Keratinocyte (primary cell): ENCODE measurements around the gene EIF2S2. TPM values are rescaled to one million over a fixed set of nuclear protein-coding genes. Genes with fewer than 3 reads are reported as not detected.

Experiments
- DNase-seq: peaks from one replicate; pipeline ENCODE4 v3.0.0-alpha.2; 2011; ENCODE audit warnings: low read depth, missing footprints, low spot score
- FAIRE-seq: peaks from 2 replicates; lab custom pipeline; 2011; peaks lifted over from hg19 to GRCh38; lab: Jason Lieb, UNC
- H2AFZ ChIP-seq: 2 replicates; pipeline ENCODE4 v1.6.0; 2012; ENCODE audit warnings: low read length, control low read depth, inconsistent platforms; ENCODE audit not compliant: control insufficient read depth
- H3K27ac ChIP-seq: 2 replicates; pipeline ENCODE4 v1.5.1; 2011; ENCODE audit warnings: low read length; ENCODE audit not compliant: control insufficient read depth, insufficient read depth
- H3K27me3 ChIP-seq: 3 replicates; pipeline ENCODE4 v1.6.0; 2011; ENCODE audit warnings: low read length; ENCODE audit not compliant: control insufficient read depth, insufficient read depth; ENCODE audit errors: extremely low read depth
- H3K36me3 ChIP-seq, 2 experiments: 2 replicates in 1 of 2; 3 replicates in 1 of 2; pipeline ENCODE4 v1.5.1; 2011; ENCODE audit warnings: low read length in 2 of 2, mild to moderate bottlenecking in 1 of 2; ENCODE audit not compliant: control insufficient read depth in 2 of 2, insufficient read depth in 2 of 2; ENCODE audit errors: extremely low read depth in 1 of 2
- H3K4me1 ChIP-seq: 3 replicates; pipeline ENCODE4 v1.5.1; 2011; ENCODE audit warnings: low read length; ENCODE audit not compliant: control insufficient read depth, insufficient read depth; ENCODE audit errors: extremely low read depth
- H3K4me2 ChIP-seq: 3 replicates; pipeline ENCODE4 v1.6.0; 2011; ENCODE audit warnings: low read depth, low read length; ENCODE audit not compliant: control insufficient read depth, insufficient read depth; ENCODE audit errors: extremely low read depth
- H3K4me3 ChIP-seq, 3 experiments: fragments of 200-600 bp in 1 of 3; sonication (generic) in 1 of 3; 2 replicates in 2 of 3; 3 replicates in 1 of 3; pipeline ENCODE4 v1.5.1; 2011 to 2016; ENCODE audit warnings: low read length in 3 of 3, mild to moderate bottlenecking in 3 of 3, control low read depth in 2 of 3, inconsistent platforms in 1 of 3, low read depth in 1 of 3, mixed read lengths in 1 of 3, mixed run types in 1 of 3, moderate library complexity in 1 of 3; ENCODE audit not compliant: control insufficient read depth in 2 of 3, insufficient read depth in 2 of 3; ENCODE audit errors: extremely low read depth in 1 of 3
- H3K79me2 ChIP-seq: 2 replicates; pipeline ENCODE4 v1.6.0; 2012; ENCODE audit warnings: low read length; ENCODE audit not compliant: control insufficient read depth, insufficient read depth
- H3K9ac ChIP-seq: 3 replicates; pipeline ENCODE4 v1.6.0; 2011; ENCODE audit warnings: low read length; ENCODE audit not compliant: control insufficient read depth, insufficient read depth; ENCODE audit errors: extremely low read depth
- H3K9me1 ChIP-seq: 3 replicates; pipeline ENCODE4 v1.6.0; 2011; ENCODE audit warnings: low read length; ENCODE audit not compliant: control insufficient read depth, insufficient read depth; ENCODE audit errors: extremely low read depth
- H3K9me3 ChIP-seq: 2 replicates; pipeline ENCODE4 v1.5.1; 2012; ENCODE audit warnings: low read depth, low read length; ENCODE audit not compliant: control insufficient read depth
- H4K20me1 ChIP-seq: 3 replicates; pipeline ENCODE4 v1.6.0; 2011; ENCODE audit warnings: low read length; ENCODE audit not compliant: control insufficient read depth, insufficient read depth; ENCODE audit errors: extremely low read depth
- EZH2 ChIP-seq: IDR thresholded peaks from one replicate; pipeline ENCODE4 v1.6.1; 2012; ENCODE audit warnings: inconsistent platforms, mild to moderate bottlenecking, low read length, moderate library complexity
- dilution Hi-C: fragments of 300-500 bp; cut with MboI; formaldehyde crosslinking; loops from one replicate; pipeline ENCODE4 v1.7.0; 2020; ENCODE audit warnings: low sequenced_read_pairs; ENCODE audit not compliant: extremely low pct_ligation_motif_present
- polyA plus RNA-seq, 5 experiments: library from polyadenylated mRNA; depleted of rRNA in 3 of 5; stranded (reverse) in 3 of 5; stranded (forward) in 1 of 5; unstranded in 1 of 5; fragments of >200 nt; gene quantifications; 1 replicate in 1 of 5; 2 replicates in 3 of 5; 3 replicates in 1 of 5; pipeline versions ENCODE4 v1.2.1 to v1.2.3, GENCODE V29; 2011 to 2012; ENCODE audit warnings: missing spikeins in 2 of 5, low read depth in 1 of 5, low replicate concordance in 1 of 5
- TF ChIP-seq, protein P1 (sequence below), 3 experiments: IDR thresholded peaks in 1 of 3; conservative IDR thresholded peaks in 1 of 3; optimal IDR thresholded peaks in 1 of 3; 2 replicates in 2 of 3; 3 replicates in 1 of 3; pipeline versions ENCODE3 to v1.5.1; 2011; ENCODE audit warnings: low read length in 3 of 3, mild to moderate bottlenecking in 3 of 3, moderate library complexity in 2 of 3, control low read depth in 1 of 3, inconsistent platforms in 1 of 3; ENCODE audit not compliant: insufficient read depth in 2 of 3; ENCODE audit errors: extremely low read depth in 1 of 3

Gene EIF2S2
- polyA plus RNA-seq, 1 donor (not counting 4 experiments of a cell fraction or from before 2014, with no cell fraction given): 131 TPM

DNA sequence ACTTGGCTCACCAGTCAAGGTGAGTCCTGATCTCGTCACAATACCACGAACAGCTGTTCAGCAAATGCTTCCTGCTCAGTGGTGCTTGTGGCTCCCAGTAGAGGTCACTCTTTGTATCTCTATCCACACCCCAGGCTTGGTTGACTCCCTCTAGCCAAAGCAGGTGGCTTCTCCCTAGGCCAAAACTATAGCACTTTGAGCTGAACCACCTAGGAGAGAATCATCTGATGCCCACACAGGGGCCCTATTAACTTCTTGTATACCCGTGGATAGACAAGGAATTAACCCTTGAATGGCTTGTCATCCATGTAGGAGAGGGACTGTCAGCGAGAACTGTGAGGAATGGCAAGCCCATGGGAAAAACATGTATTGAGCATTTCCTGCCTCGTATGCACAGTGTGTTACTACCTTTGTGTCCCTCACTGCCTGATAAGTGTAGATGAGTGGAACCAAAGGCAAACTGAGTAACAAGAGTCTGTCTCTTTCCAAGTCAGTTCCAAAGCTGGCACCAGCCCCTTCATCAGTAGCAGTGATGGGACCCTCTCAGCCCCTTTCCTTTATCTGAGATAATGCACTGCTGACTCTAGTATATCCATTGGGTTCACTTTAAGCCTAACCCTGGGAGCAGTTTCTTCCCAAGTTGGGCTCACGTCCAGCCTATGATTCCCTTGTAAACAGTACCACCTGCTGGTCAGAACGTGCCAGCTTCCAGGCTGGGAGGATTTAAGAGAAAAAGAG is 42.5 kb downstream of the EIF2S2 start:
- TF ChIP-seq, protein P1, sequence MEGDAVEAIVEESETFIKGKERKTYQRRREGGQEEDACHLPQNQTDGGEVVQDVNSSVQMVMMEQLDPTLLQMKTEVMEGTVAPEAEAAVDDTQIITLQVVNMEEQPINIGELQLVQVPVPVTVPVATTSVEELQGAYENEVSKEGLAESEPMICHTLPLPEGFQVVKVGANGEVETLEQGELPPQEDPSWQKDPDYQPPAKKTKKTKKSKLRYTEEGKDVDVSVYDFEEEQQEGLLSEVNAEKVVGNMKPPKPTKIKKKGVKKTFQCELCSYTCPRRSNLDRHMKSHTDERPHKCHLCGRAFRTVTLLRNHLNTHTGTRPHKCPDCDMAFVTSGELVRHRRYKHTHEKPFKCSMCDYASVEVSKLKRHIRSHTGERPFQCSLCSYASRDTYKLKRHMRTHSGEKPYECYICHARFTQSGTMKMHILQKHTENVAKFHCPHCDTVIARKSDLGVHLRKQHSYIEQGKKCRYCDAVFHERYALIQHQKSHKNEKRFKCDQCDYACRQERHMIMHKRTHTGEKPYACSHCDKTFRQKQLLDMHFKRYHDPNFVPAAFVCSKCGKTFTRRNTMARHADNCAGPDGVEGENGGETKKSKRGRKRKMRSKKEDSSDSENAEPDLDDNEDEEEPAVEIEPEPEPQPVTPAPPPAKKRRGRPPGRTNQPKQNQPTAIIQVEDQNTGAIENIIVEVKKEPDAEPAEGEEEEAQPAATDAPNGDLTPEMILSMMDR (optimal IDR thresholded peaks at IDR 0.05 in 1 of 3, IDR thresholded peaks at IDR 0.05 in 1 of 3, conservative IDR thresholded peaks at IDR 0.05 in 1 of 3; ENCODE audit: extremely low read depth in 1 of 3, insufficient read depth in 2 of 3, low read length in 3 of 3): peak; percentile 66 to 92 (median 89)
- TF ChIP-seq EZH2: no peak
- no peak overlapping the region for H3K27ac ChIP-seq
- H3K9me1 ChIP-seq: no peaks in the 10 kb centered on the region
- peaks cover 51% of the 10 kb centered on the region for H3K4me1 ChIP-seq
- no peak overlapping the region for H3K4me2 ChIP-seq
- FAIRE-seq: peak; percentile 85
- no peak overlapping the region for H3K9ac ChIP-seq
- H3K4me3 ChIP-seq: no peak overlapping the region
- H3K9me3 ChIP-seq: no peaks in the 10 kb centered on the region
- DNase-seq: no peak
- H3K36me3 ChIP-seq: peaks cover 8 to 13% of the 10 kb centered on the region in 2 experiments
- peaks cover 54% of the 10 kb centered on the region for H3K79me2 ChIP-seq
- H2AFZ ChIP-seq: no peak overlapping the region
- peaks cover 3% of the 10 kb centered on the region for H4K20me1 ChIP-seq
- dilution Hi-C loops: loop anchor here (25.0 kb wide), 1 partner anchor 132 kb away; no protein-coding TSS in a partner anchor
- no peaks in the 10 kb centered on the region for H3K27me3 ChIP-seq

DNA sequence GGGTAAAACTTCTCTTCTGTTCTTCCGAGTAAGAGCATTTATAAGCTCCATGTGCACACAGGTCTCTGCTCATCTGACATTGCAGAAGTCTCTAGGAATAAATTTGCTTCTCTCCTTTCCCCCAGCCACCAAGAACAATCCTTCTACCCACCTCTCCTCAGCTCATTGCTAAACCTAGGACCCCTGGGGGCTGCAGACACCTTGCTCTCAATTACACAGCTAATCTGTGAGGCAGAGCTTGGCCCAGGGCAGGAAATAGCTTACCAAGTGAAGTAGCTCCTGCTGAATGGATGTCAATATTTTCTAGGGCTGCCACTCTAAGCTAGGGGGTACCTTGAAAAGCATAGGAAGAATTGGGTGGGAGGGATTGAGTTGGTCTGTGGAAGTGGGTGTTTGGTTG is 44.0 kb downstream of the EIF2S2 start:
- Histone ChIP-seq H3K9me1 (no peaks in the 10 kb centered on the region), H3K9me3 (no peaks in the 10 kb centered on the region), H3K4me1 (peaks cover 60% of the 10 kb centered on the region), H3K4me2 (no peak overlapping the region), H3K27ac (no peak overlapping the region), H3K27me3 (no peaks in the 10 kb centered on the region), H3K36me3 (peaks cover 4% of the 10 kb centered on the region in 2 experiments), H4K20me1 (peaks cover 3% of the 10 kb centered on the region), H3K4me3 (no peak overlapping the region), H3K9ac (no peak overlapping the region), H2AFZ (no peak overlapping the region), H3K79me2 (peaks cover 55% of the 10 kb centered on the region)
- DNase-seq: no peak
- TF ChIP-seq, protein P1 (optimal IDR thresholded peaks at IDR 0.05 in 1 of 3, IDR thresholded peaks at IDR 0.05 in 1 of 3, conservative IDR thresholded peaks at IDR 0.05 in 1 of 3; ENCODE audit: extremely low read depth in 1 of 3, insufficient read depth in 2 of 3, low read length in 3 of 3): no peak
- no peak for TF ChIP-seq EZH2
- dilution Hi-C loops: loop anchor here (25.0 kb wide), 1 partner anchor 131 kb away; no protein-coding TSS in a partner anchor
- no peak for FAIRE-seq
